ENCODE data around the gene RERE. TPM values are rescaled to one million over a fixed set of nuclear protein-coding genes. Genes with fewer than 3 reads are reported as not detected.
"Not testable (repeated sequence)": the region's sequence is repeated elsewhere in the genome, so short reads cannot be mapped to it uniquely, and the experiment has no call there.

RERE gene
- total RNA-seq, 2 donors from 2014 or later: 207 to 322 TPM

- WGBS: 47% methylated on average over 4 of the region's 4 CpGs
These were observed 361.0 kb downstream of the RERE start for GRCh38 chr1:8456308-8456912.

GRCh38 chr1:8455700-8456307 lies 361.6 kb downstream of the RERE start:
- intact Hi-C loops (cut with DNase I): loop anchor here (5.0 kb wide), 1 partner anchor 34 kb away; no protein-coding TSS in a partner anchor
- H3K27ac ChIP-seq: peak overlapping the region; percentile 41 to 53
- no peaks in the 10 kb centered on the region for H3K27me3 ChIP-seq (replicated peaks; ENCODE audit: insufficient read depth)
- H3K4me3 ChIP-seq: no peak overlapping the region
- TF ChIP-seq POLR2AphosphoS5 (IDR thresholded peaks at IDR 0.05): no peak
- no peak for TF ChIP-seq CTCF (IDR thresholded peaks at IDR 0.05)
- TF ChIP-seq POLR2A (IDR thresholded peaks at IDR 0.05): no peak
- 61% methylated on average over 7 of the region's 7 CpGs for whole genome bisulfite sequencing
- no peaks in the 10 kb centered on the region for H3K36me3 ChIP-seq
- H3K4me1 ChIP-seq (replicated peaks): peaks cover 7% of the 10 kb centered on the region
- no peaks in the 10 kb centered on the region for H3K9me3 ChIP-seq
- no peak for DNase-seq (ENCODE audit: low spot score)

More at GRCh38 chr1:8456308-8456912, 361.0 kb downstream of the RERE start:
- Histone ChIP-seq H3K27me3 (replicated peaks; ENCODE audit: insufficient read depth) (no peaks in the 10 kb centered on the region), H3K9me3 (no peaks in the 10 kb centered on the region), H3K36me3 (no peaks in the 10 kb centered on the region), H3K4me3 (no peak overlapping the region), H3K27ac (peak overlapping the region; percentile 41 to 53), H3K4me1 (replicated peaks) (peaks cover 12% of the 10 kb centered on the region)
- intact Hi-C loops (cut with DNase I): loop anchor here (5.0 kb wide), 1 partner anchor 34 kb away; no protein-coding TSS in a partner anchor
- no peak for DNase-seq (ENCODE audit: low spot score)
- no peak for TF ChIP-seq CTCF (IDR thresholded peaks at IDR 0.05)
- peak; percentile 29 for TF ChIP-seq POLR2AphosphoS5 (IDR thresholded peaks at IDR 0.05)
- TF ChIP-seq POLR2A (IDR thresholded peaks at IDR 0.05): no peak

GRCh38 chr1:8450312-8450711 lies 367.1 kb downstream of the RERE start:
- Histone ChIP-seq H3K27ac (peak overlapping the region in 1 of 2 donors; percentile 78), H3K4me3 (no peak overlapping the region), H3K36me3 (no peaks in the 10 kb centered on the region), H3K27me3 (replicated peaks; ENCODE audit: insufficient read depth) (no peaks in the 10 kb centered on the region), H3K4me1 (replicated peaks) (peaks cover 24% of the 10 kb centered on the region), H3K9me3 (no peaks in the 10 kb centered on the region)
- 84% methylated on average over 11 of the region's 11 CpGs for WGBS
- no peak for DNase-seq (ENCODE audit: low spot score)
- TF ChIP-seq POLR2AphosphoS5 (IDR thresholded peaks at IDR 0.05) (no peak), CTCF (IDR thresholded peaks at IDR 0.05) (no peak), POLR2A (IDR thresholded peaks at IDR 0.05) (no peak)
- intact Hi-C loops (cut with DNase I): no loop called here

- 13% methylated on average over 12 of the region's 12 CpGs for WGBS
- H3K4me1 ChIP-seq (replicated peaks): peaks cover 24% of the 10 kb centered on the region
- peak; percentile 54 for DNase-seq (ENCODE audit: low spot score)
- TF ChIP-seq POLR2AphosphoS5 (IDR thresholded peaks at IDR 0.05) (peak; percentile 72), POLR2A (IDR thresholded peaks at IDR 0.05) (no peak), CTCF (IDR thresholded peaks at IDR 0.05) (no peak)
- no peaks in the 10 kb centered on the region for H3K9me3 ChIP-seq
- intact Hi-C loops (cut with DNase I): no loop called here
- peak overlapping the region; percentile 77 to 78 for H3K27ac ChIP-seq
- H3K27me3 ChIP-seq (replicated peaks; ENCODE audit: insufficient read depth): no peaks in the 10 kb centered on the region
- H3K4me3 ChIP-seq: peak overlapping the region in 1 of 2 donors; percentile 1
- no peaks in the 10 kb centered on the region for H3K36me3 ChIP-seq
These were observed 368.4 kb downstream of the RERE start for GRCh38 chr1:8448911-8449661.

- Histone ChIP-seq H3K4me1 (replicated peaks) (peaks cover 24% of the 10 kb centered on the region), H3K27ac (peak overlapping the region; percentile 77 to 78)
- H3K4me3 ChIP-seq; DNase-seq (ENCODE audit: low spot score); intact Hi-C loops (cut with DNase I); H3K36me3 ChIP-seq; H3K9me3 ChIP-seq; H3K27me3 ChIP-seq (replicated peaks; ENCODE audit: insufficient read depth): not testable (repeated sequence)
- 64% methylated on average over 11 of the region's 11 CpGs for WGBS
These were observed 368.9 kb downstream of the RERE start for GRCh38 chr1:8448505-8448904.
